IMR-90 (cell line): ENCODE measurements around the gene B3GAT3. TPM values are rescaled to one million over a fixed set of nuclear protein-coding genes. Genes with fewer than 3 reads are reported as not detected.

Experiments
- ATAC-seq: fragments of 200-7000 bp; cut with Tn5 transposase; 2 replicates; pipeline ENCODE4 v1.9.1; 2020; ENCODE audit warnings: low read depth, mild to moderate bottlenecking, moderate library complexity
- BruUV-seq: library from RNA; stranded (reverse); fragments of 400-500 nt; replicated peaks from 2 replicates; lab custom pipeline; 2021; lab: Mats Ljungman, UMichigan
- CTCF ChIA-PET: fragments of 300-600 bp; formaldehyde crosslinking; extraction: SDS; loops from one replicate; lab custom pipeline; 2021; ENCODE audit warnings: antibody characterized with exemption; lab: Yijun Ruan, JAX
- POLR2A ChIA-PET: fragments of 300-600 bp; sonication (Branson Sonifier 250); formaldehyde crosslinking; loops from one replicate; lab custom pipeline; 2022; ENCODE audit warnings: antibody characterized with exemption; ENCODE audit not compliant: unreplicated experiment; lab: Charles Lee
- DNase-seq: peaks from one replicate; pipeline ENCODE4 v3.0.0; 2013
- H2AFZ ChIP-seq: replicated peaks from 2 replicates; pipeline ENCODE3; 2013; ENCODE audit warnings: low read length, mild to moderate bottlenecking; ENCODE audit not compliant: poor library complexity
- H2AK5ac ChIP-seq: 2 replicates; pipeline ENCODE4 v1.6.1; 2013; ENCODE audit warnings: low read depth, low read length, inconsistent platforms
- H2AK9ac ChIP-seq: replicated peaks from 2 replicates; pipeline ENCODE3; 2013; ENCODE audit warnings: mild to moderate bottlenecking, low read depth, low read length, moderate library complexity; ENCODE audit not compliant: poor library complexity
- H2BK120ac ChIP-seq: 2 replicates; pipeline ENCODE4 v1.6.1; 2013; ENCODE audit warnings: low read depth, low read length, inconsistent platforms
- H2BK15ac ChIP-seq: 3 replicates; pipeline ENCODE4 v1.6.1; 2013; ENCODE audit warnings: low read depth, low read length, inconsistent platforms
- H2BK20ac ChIP-seq: 2 replicates; pipeline ENCODE4 v1.6.1; 2013; ENCODE audit warnings: low read depth, mild to moderate bottlenecking, inconsistent platforms, low read length, moderate library complexity
- H2BK5ac ChIP-seq: 2 replicates; pipeline ENCODE4 v1.6.1; 2013; ENCODE audit warnings: mild to moderate bottlenecking, low read depth, low read length, inconsistent platforms; ENCODE audit not compliant: poor library complexity, severe bottlenecking
- H3K14ac ChIP-seq: replicated peaks from 2 replicates; pipeline ENCODE4 v1.6.1; 2013; ENCODE audit warnings: low read depth, low read length, inconsistent platforms
- H3K18ac ChIP-seq: 2 replicates; pipeline ENCODE4 v1.6.1; 2013; ENCODE audit warnings: low read depth, low read length, control low read depth
- H3K23ac ChIP-seq: 2 replicates; pipeline ENCODE4 v1.6.1; 2013; ENCODE audit warnings: low read depth, low read length, inconsistent platforms
- H3K27ac ChIP-seq: 2 replicates; pipeline ENCODE4 v1.5.1; 2013; ENCODE audit warnings: mild to moderate bottlenecking, control low read depth, low read length; ENCODE audit not compliant: insufficient read depth
- H3K27me3 ChIP-seq: 2 replicates; pipeline ENCODE4 v1.6.1; 2013; ENCODE audit warnings: low read length; ENCODE audit not compliant: control insufficient read depth, insufficient read depth
- H3K36me3 ChIP-seq: 2 replicates; pipeline ENCODE4 v1.6.1; 2013; ENCODE audit warnings: low read length, mixed read lengths; ENCODE audit not compliant: control insufficient read depth, insufficient read depth
- H3K4ac ChIP-seq: 2 replicates; pipeline ENCODE4 v1.6.1; 2013; ENCODE audit warnings: low read depth, low read length, inconsistent platforms
- H3K4me1 ChIP-seq: 2 replicates; pipeline ENCODE4 v1.6.1; 2013; ENCODE audit warnings: low read length, mixed read lengths; ENCODE audit not compliant: control insufficient read depth, insufficient read depth
- H3K4me2 ChIP-seq: 2 replicates; pipeline ENCODE4 v1.6.1; 2013; ENCODE audit warnings: low read depth, mild to moderate bottlenecking, control low read depth, low read length, moderate library complexity
- H3K4me3 ChIP-seq: 2 replicates; pipeline ENCODE4 v1.5.1; 2013; ENCODE audit warnings: low read depth, mild to moderate bottlenecking, control low read depth, low read length, moderate library complexity; ENCODE audit not compliant: insufficient read depth
- H3K56ac ChIP-seq: 2 replicates; pipeline ENCODE4 v1.6.1; 2013; ENCODE audit warnings: low read length, inconsistent platforms; ENCODE audit not compliant: insufficient read depth; ENCODE audit errors: extremely low read depth
- H3K79me1 ChIP-seq, 2 experiments: 2 replicates each; pipeline ENCODE4 v1.6.1; 2013; ENCODE audit warnings: low read length in 2 of 2, inconsistent platforms in 1 of 2, low read depth in 1 of 2
- H3K9ac ChIP-seq: 2 replicates; pipeline ENCODE4 v1.6.1; 2013; ENCODE audit warnings: low read depth, low read length, control low read depth
- H3K9me1 ChIP-seq: 2 replicates; pipeline ENCODE4 v1.6.1; 2013; ENCODE audit warnings: low read length, inconsistent platforms; ENCODE audit not compliant: insufficient read depth
- H3K9me3 ChIP-seq: 2 replicates; pipeline ENCODE4 v1.6.1; 2013; ENCODE audit warnings: low read length; ENCODE audit not compliant: control insufficient read depth, insufficient read depth
- H4K20me1 ChIP-seq: 2 replicates; pipeline ENCODE4 v1.6.1; 2013; ENCODE audit warnings: low read length, inconsistent platforms; ENCODE audit not compliant: insufficient read depth
- H4K5ac ChIP-seq: 2 replicates; pipeline ENCODE4 v1.6.1; 2013; ENCODE audit warnings: mild to moderate bottlenecking, low read depth, low read length, control low read depth
- H4K8ac ChIP-seq, 2 experiments: 2 replicates each; pipeline ENCODE4 v1.6.1; 2013; ENCODE audit warnings: low read depth in 2 of 2, low read length in 2 of 2, control low read depth in 1 of 2, inconsistent platforms in 1 of 2
- H4K91ac ChIP-seq: 2 replicates; pipeline ENCODE4 v1.6.1; 2013; ENCODE audit warnings: low read depth, low read length, inconsistent platforms; ENCODE audit not compliant: insufficient read depth
- CEBPB ChIP-seq: IDR thresholded peaks from 2 replicates; pipeline ENCODE4 v1.6.1; 2012; ENCODE audit warnings: low read depth, low read length, improper control_type of control experiment
- CHD1 ChIP-seq: IDR thresholded peaks from 2 replicates; pipeline ENCODE4 v1.6.1; 2012; ENCODE audit warnings: low read depth, low read length, improper control_type of control experiment
- CTCF ChIP-seq: conservative IDR thresholded peaks from 2 replicates; pipeline ENCODE4 v1.5.1; 2012; ENCODE audit warnings: mild to moderate bottlenecking, low read depth, low read length, improper control_type of control experiment
- ELK1 ChIP-seq: fragments of 150-350 bp; IDR thresholded peaks from 2 replicates; pipeline ENCODE4 v1.6.1; 2016; ENCODE audit warnings: low read depth, mild to moderate bottlenecking, low read length, moderate library complexity, borderline replicate concordance
- MAFK ChIP-seq: IDR thresholded peaks from 2 replicates; pipeline ENCODE4 v1.6.1; 2012; ENCODE audit warnings: low read depth, low read length, improper control_type of control experiment
- MAZ ChIP-seq: IDR thresholded peaks from 2 replicates; pipeline ENCODE4 v1.6.1; 2012; ENCODE audit warnings: low read depth, mild to moderate bottlenecking, low read length, improper control_type of control experiment, moderate library complexity, borderline replicate concordance
- MXI1 ChIP-seq: IDR thresholded peaks from 2 replicates; pipeline ENCODE4 v1.6.1; 2012; ENCODE audit warnings: low read depth, mild to moderate bottlenecking, low read length, moderate library complexity, borderline replicate concordance
- NFE2L2 ChIP-seq: fragments of 150-350 bp; IDR thresholded peaks from 2 replicates; pipeline ENCODE4 v1.6.1; 2016; ENCODE audit warnings: low read depth, mild to moderate bottlenecking, low read length
- POLR2A ChIP-seq: IDR thresholded peaks from 2 replicates; pipeline ENCODE4 v1.6.1; 2012; ENCODE audit warnings: mild to moderate bottlenecking, low read depth, low read length
- RCOR1 ChIP-seq: IDR thresholded peaks from 2 replicates; pipeline ENCODE4 v1.6.1; 2012; ENCODE audit warnings: mild to moderate bottlenecking, low read length, improper control_type of control experiment; ENCODE audit not compliant: insufficient replicate concordance
- RFX5 ChIP-seq: IDR thresholded peaks from 2 replicates; pipeline ENCODE4 v1.8.0; 2012; ENCODE audit warnings: low read depth, mild to moderate bottlenecking, low read length, moderate library complexity
- USF2 ChIP-seq: fragments of 150-350 bp; IDR thresholded peaks from 2 replicates; pipeline ENCODE4 v1.6.1; 2017; ENCODE audit warnings: mild to moderate bottlenecking, antibody characterized with exemption, low read length, low read depth
- WGBS, 2 experiments: methylation state at CpG; one replicate each; pipeline versions ENCODE4 v1.1.5 to v1.1.7; 2013; ENCODE audit warnings: missing lambda C conversion rate in 2 of 2; ENCODE audit not compliant: insufficient read length in 1 of 2; ENCODE audit errors: extremely low coverage in 2 of 2; 5-methylcytosine and 5-hydroxymethylcytosine counted together
- dilution Hi-C: fragments of 300-500 bp; cut with HindIII; formaldehyde crosslinking; loops from one replicate; pipeline ENCODE4 v1.14.3; 2018; ENCODE audit warnings: low sequenced_read_pairs; ENCODE audit not compliant: unreplicated experiment
- in situ Hi-C: fragments of 300-500 bp; cut with MboI; formaldehyde crosslinking; loops from 3 replicates; pipeline ENCODE4 v1.14.3; 2019; ENCODE audit warnings: low sequenced_read_pairs, inconsistent platforms, mixed read lengths
- intact Hi-C: fragments of 100-400 bp; cut with micrococcal nuclease; formaldehyde crosslinking; loops from 2 replicates; pipeline ENCODE4 v1.10.0; 2022
- polyA plus RNA-seq, 3 experiments: library from polyadenylated mRNA; depleted of rRNA; stranded (reverse); fragments of >200 nt; gene quantifications; 2 replicates each; pipeline ENCODE4 v1.2.3, GENCODE V29; 2012; ENCODE audit warnings: low replicate concordance in 1 of 3
- total RNA-seq: library from RNA; depleted of rRNA; stranded (reverse); fragments of >200 nt; gene quantifications from 2 replicates; pipeline ENCODE4 v1.2.3, GENCODE V29; 2012

B3GAT3 gene
- total and polyA plus RNA-seq, 2 of the 4 experiments (the other 2 are of a cell fraction): 10.4 to 38.4 TPM

GRCh38 chr11:62632492-62632891, 10.7 kb upstream of the B3GAT3 start:
- Histone ChIP-seq H2BK5ac (no peak overlapping the region), H4K20me1 (no peaks in the 10 kb centered on the region; the same call in 1 of the 2 replicates), H2BK20ac (no peak overlapping the region), H2AK9ac (no peak overlapping the region), H3K4ac (no peak overlapping the region), H2AFZ (no peak overlapping the region), H4K8ac (no peak overlapping the region), H4K5ac (no peak overlapping the region), H2BK120ac (no peak overlapping the region), H3K79me1 (peaks cover 30 to 41% of the 10 kb centered on the region in 2 experiments), H3K4me1 (no peaks in the 10 kb centered on the region), H2AK5ac (no peak overlapping the region), H3K9me3 (no peaks in the 10 kb centered on the region), H2BK15ac (no peak overlapping the region), H3K9ac (no peak overlapping the region), H3K14ac (no peak overlapping the region), H3K18ac (no peak overlapping the region), H3K27ac (no peak overlapping the region), H3K4me3 (no peak overlapping the region), H3K9me1 (peaks cover 5% of the 10 kb centered on the region; the same call in 1 of the 2 replicates), H3K27me3 (no peaks in the 10 kb centered on the region), H4K91ac (no peak overlapping the region), H3K4me2 (no peak overlapping the region), H3K36me3 (peaks cover 72% of the 10 kb centered on the region), H3K56ac (no peak overlapping the region), H3K23ac (no peak overlapping the region)
- in situ Hi-C loops (no loop called here), intact Hi-C loops (no loop called here), dilution Hi-C loops (no loop called here)
- DNase-seq (no peak), ATAC-seq (no peak)
- TF ChIP-seq MXI1: no peak
- no peak for TF ChIP-seq MAZ
- TF ChIP-seq RFX5: no peak
- no peak for TF ChIP-seq CTCF
- TF ChIP-seq MAFK: no peak
- no peak for TF ChIP-seq ELK1
- TF ChIP-seq RCOR1: no peak
- TF ChIP-seq CEBPB: no peak
- TF ChIP-seq USF2: no peak
- TF ChIP-seq NFE2L2: no peak
- no peak for TF ChIP-seq POLR2A
- no peak for TF ChIP-seq CHD1
- BruUV-seq: no TSS peak
- ChIA-PET CTCF (no interaction called here), POLR2A (no interaction called here)
- 96% methylated on average over 5 of the region's 6 CpGs; no CpG with 5 or more reads in 1 of the 2 experiments for WGBS, 2 experiments
